ENCODE results near the gene RUBCNL. TPM values are rescaled to one million over a fixed set of nuclear protein-coding genes. Genes with fewer than 3 reads are reported as not detected.

The RUBCNL gene
- total and polyA plus RNA-seq, 2 of the 4 experiments (the other 2 are of a cell fraction) = 0.03 TPM; not detected in 1

DNA sequence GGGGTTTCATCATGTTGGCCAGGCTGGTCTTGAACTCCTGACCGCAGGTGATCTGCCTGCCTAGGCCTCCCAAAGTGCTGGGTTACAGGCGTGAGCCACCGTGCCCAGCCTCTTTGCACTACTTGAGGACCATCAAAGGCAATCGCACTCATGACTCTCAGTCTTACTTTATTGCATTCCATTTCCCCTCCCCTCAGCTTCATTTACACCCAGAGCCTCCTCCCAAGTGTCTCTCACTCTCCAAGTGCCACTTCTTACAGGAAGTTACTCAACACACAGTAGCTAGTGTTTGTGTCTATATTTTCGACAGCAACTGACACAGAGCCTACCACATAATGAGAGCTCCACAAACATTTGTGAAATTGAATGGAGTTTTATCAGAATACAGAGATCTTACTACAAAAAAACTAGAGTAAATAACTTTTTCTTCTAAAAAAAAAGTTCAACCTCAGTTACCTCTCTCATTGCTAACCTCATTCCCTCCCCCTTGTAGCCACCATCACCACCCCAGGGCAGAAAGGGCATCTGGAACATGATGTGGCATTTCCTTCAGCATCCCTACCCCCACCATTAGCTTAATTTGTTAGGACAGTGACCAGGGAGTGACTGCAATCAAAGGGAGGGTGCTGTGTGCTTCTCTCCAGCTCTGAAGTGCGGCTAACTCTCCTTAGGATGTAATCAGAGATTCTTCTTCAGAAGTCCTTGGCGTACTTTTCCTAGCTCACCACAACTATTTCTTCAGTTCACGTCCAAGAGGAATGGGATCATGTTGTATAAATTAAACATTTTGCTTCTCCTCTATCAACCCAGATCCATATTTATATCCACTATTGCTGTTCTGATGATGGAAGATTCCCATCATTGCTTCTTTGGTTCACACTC is 17.0 kb upstream of the RUBCNL start:
- H2AK5ac ChIP-seq (ENCODE audit: low read depth, low read length) = no peak overlapping the region
- dilution Hi-C loops (cut with HindIII; ENCODE audit: low sequenced_read_pairs, unreplicated experiment) (no loop called here), in situ Hi-C loops (cut with MboI; ENCODE audit: low sequenced_read_pairs) (no loop called here), intact Hi-C loops (cut with micrococcal nuclease) (no loop called here)
- no peak for DNase-seq
- no peaks in the 10 kb centered on the region for H3K79me1 ChIP-seq (ENCODE audit: low read depth in 1 of 2, low read length in 2 of 2)
- H2BK20ac ChIP-seq (ENCODE audit: low read depth, low read length) = no peak overlapping the region
- H3K36me3 ChIP-seq (ENCODE audit: control insufficient read depth, insufficient read depth, low read length) = no peaks in the 10 kb centered on the region
- H3K9ac ChIP-seq (ENCODE audit: low read depth, low read length) = no peak overlapping the region
- H4K5ac ChIP-seq (ENCODE audit: low read depth, low read length) = no peak overlapping the region
- H4K91ac ChIP-seq (ENCODE audit: insufficient read depth, low read depth, low read length) = no peak overlapping the region
- H3K9me3 ChIP-seq (ENCODE audit: control insufficient read depth, insufficient read depth, low read length) = no peaks in the 10 kb centered on the region
- ChIA-PET CTCF (no interaction called here), POLR2A (ENCODE audit: unreplicated experiment) (no interaction called here)
- H3K4ac ChIP-seq (ENCODE audit: low read depth, low read length) = no peak overlapping the region
- H3K4me2 ChIP-seq (ENCODE audit: low read depth, low read length) = no peak overlapping the region
- no peak overlapping the region for H2BK120ac ChIP-seq (ENCODE audit: low read depth, low read length)
- no peak for ATAC-seq (ENCODE audit: low read depth)
- H3K4me3 ChIP-seq (ENCODE audit: insufficient read depth, low read depth, low read length) = no peak overlapping the region
- no peak overlapping the region for H2BK5ac ChIP-seq (ENCODE audit: low read depth, low read length, poor library complexity, severe bottlenecking)
- no peak overlapping the region for H3K56ac ChIP-seq (ENCODE audit: extremely low read depth, insufficient read depth, low read length)
- H3K27ac ChIP-seq (ENCODE audit: insufficient read depth, low read length) = no peak overlapping the region
- no peaks in the 10 kb centered on the region for H4K20me1 ChIP-seq (ENCODE audit: insufficient read depth, low read length)
- no peak overlapping the region for H3K18ac ChIP-seq (ENCODE audit: low read depth, low read length)
- H3K9me1 ChIP-seq (ENCODE audit: insufficient read depth, low read length) = no peaks in the 10 kb centered on the region
- H3K4me1 ChIP-seq (ENCODE audit: control insufficient read depth, insufficient read depth, low read length) = no peaks in the 10 kb centered on the region
- H3K23ac ChIP-seq (ENCODE audit: low read depth, low read length) = no peak overlapping the region
- H2AFZ ChIP-seq (replicated peaks; ENCODE audit: low read length, poor library complexity) = no peak overlapping the region
- WGBS, 2 experiments (ENCODE audit: extremely low coverage in 2 of 2, insufficient read length in 1 of 2) = 77% methylated on average over 3 of the region's 8 CpGs; no CpG with 5 or more reads in 1 of the 2 experiments
- BruUV-seq (replicated peaks) = no TSS peak
- no peaks in the 10 kb centered on the region; the same call in 1 of the 2 replicates for H3K27me3 ChIP-seq (ENCODE audit: control insufficient read depth, insufficient read depth, low read length)
- H4K8ac ChIP-seq (ENCODE audit: low read depth in 2 of 2, low read length in 2 of 2) = no peak overlapping the region
- no peak overlapping the region for H2BK15ac ChIP-seq (ENCODE audit: low read depth, low read length)
- no peak overlapping the region for H3K14ac ChIP-seq (replicated peaks; ENCODE audit: low read depth, low read length)
- H2AK9ac ChIP-seq (replicated peaks; ENCODE audit: low read depth, low read length, poor library complexity) = no peak overlapping the region
- TF ChIP-seq RFX5 (IDR thresholded peaks at IDR 0.05; ENCODE audit: low read depth, low read length) (no peak), CEBPB (IDR thresholded peaks at IDR 0.05; ENCODE audit: low read depth, low read length) (no peak), MAZ (IDR thresholded peaks at IDR 0.05; ENCODE audit: borderline replicate concordance, low read depth, low read length) (no peak), MAFK (IDR thresholded peaks at IDR 0.05; ENCODE audit: low read depth, low read length) (no peak), NFE2L2 (IDR thresholded peaks at IDR 0.05; ENCODE audit: low read depth, low read length) (no peak), CHD1 (IDR thresholded peaks at IDR 0.05; ENCODE audit: low read depth, low read length) (no peak), SMC3 (IDR thresholded peaks at IDR 0.05; ENCODE audit: low read depth, low read length) (no peak), FOS (IDR thresholded peaks at IDR 0.05; ENCODE audit: low read depth, low read length) (no peak), RAD21 (IDR thresholded peaks at IDR 0.05; ENCODE audit: low read length) (no peak), POLR2A (IDR thresholded peaks at IDR 0.05; ENCODE audit: low read depth, low read length) (no peak), RCOR1 (IDR thresholded peaks at IDR 0.05; ENCODE audit: insufficient replicate concordance, low read length) (no peak), MXI1 (IDR thresholded peaks at IDR 0.05; ENCODE audit: borderline replicate concordance, low read depth, low read length) (no peak)
- TF ChIP-seq, protein P1, sequence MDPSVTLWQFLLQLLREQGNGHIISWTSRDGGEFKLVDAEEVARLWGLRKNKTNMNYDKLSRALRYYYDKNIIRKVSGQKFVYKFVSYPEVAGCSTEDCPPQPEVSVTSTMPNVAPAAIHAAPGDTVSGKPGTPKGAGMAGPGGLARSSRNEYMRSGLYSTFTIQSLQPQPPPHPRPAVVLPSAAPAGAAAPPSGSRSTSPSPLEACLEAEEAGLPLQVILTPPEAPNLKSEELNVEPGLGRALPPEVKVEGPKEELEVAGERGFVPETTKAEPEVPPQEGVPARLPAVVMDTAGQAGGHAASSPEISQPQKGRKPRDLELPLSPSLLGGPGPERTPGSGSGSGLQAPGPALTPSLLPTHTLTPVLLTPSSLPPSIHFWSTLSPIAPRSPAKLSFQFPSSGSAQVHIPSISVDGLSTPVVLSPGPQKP (IDR thresholded peaks at IDR 0.05; ENCODE audit: borderline replicate concordance, low read depth, low read length) = no peak
- TF ChIP-seq, protein P2, sequence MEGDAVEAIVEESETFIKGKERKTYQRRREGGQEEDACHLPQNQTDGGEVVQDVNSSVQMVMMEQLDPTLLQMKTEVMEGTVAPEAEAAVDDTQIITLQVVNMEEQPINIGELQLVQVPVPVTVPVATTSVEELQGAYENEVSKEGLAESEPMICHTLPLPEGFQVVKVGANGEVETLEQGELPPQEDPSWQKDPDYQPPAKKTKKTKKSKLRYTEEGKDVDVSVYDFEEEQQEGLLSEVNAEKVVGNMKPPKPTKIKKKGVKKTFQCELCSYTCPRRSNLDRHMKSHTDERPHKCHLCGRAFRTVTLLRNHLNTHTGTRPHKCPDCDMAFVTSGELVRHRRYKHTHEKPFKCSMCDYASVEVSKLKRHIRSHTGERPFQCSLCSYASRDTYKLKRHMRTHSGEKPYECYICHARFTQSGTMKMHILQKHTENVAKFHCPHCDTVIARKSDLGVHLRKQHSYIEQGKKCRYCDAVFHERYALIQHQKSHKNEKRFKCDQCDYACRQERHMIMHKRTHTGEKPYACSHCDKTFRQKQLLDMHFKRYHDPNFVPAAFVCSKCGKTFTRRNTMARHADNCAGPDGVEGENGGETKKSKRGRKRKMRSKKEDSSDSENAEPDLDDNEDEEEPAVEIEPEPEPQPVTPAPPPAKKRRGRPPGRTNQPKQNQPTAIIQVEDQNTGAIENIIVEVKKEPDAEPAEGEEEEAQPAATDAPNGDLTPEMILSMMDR (conservative IDR thresholded peaks at IDR 0.05; ENCODE audit: low read depth, low read length) = no peak
- TF ChIP-seq, protein P3, sequence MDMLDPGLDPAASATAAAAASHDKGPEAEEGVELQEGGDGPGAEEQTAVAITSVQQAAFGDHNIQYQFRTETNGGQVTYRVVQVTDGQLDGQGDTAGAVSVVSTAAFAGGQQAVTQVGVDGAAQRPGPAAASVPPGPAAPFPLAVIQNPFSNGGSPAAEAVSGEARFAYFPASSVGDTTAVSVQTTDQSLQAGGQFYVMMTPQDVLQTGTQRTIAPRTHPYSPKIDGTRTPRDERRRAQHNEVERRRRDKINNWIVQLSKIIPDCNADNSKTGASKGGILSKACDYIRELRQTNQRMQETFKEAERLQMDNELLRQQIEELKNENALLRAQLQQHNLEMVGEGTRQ (IDR thresholded peaks at IDR 0.05; ENCODE audit: low read depth, low read length) = no peak

All from IMR-90 (cell line).